Aorta (tissue), 5 donors: ENCODE measurements around the gene ZNG1A. TPM values are rescaled to one million over a fixed set of nuclear protein-coding genes. Genes with fewer than 3 reads are reported as not detected.
"Not testable (repeated sequence)": the region's sequence is repeated elsewhere in the genome, so short reads cannot be mapped to it uniquely, and the experiment has no call there.

Experiments
- ATAC-seq: fragments of 200-7000 bp; cut with Tn5 transposase; one replicate; pipeline ENCODE4 v1.9.1; 2022; ENCODE audit warnings: moderate library complexity; ENCODE audit not compliant: low FRiP score
- DNase-seq, 2 donors: peaks; one replicate each; pipeline ENCODE4 v3.0.0-alpha.2; 2020
- H3K27ac ChIP-seq, 2 donors: one replicate each; pipeline ENCODE4 v1.5.1; 2013; ENCODE audit warnings: low read length in 2 of 2, mild to moderate bottlenecking in 2 of 2, moderate library complexity in 2 of 2, control low read depth in 1 of 2, inconsistent platforms in 1 of 2, low read depth in 1 of 2
- H3K27me3 ChIP-seq, 2 donors: one replicate each; pipeline ENCODE4 v1.6.1; 2013; ENCODE audit warnings: control low read depth in 1 of 2, low read length in 1 of 2, mild to moderate bottlenecking in 1 of 2, moderate library complexity in 1 of 2; ENCODE audit not compliant: insufficient read depth in 2 of 2, control insufficient read depth in 1 of 2
- H3K36me3 ChIP-seq, 2 donors: one replicate each; pipeline ENCODE4 v1.6.1; 2013; ENCODE audit warnings: control low read depth in 1 of 2, low read length in 1 of 2, mild to moderate bottlenecking in 1 of 2; ENCODE audit not compliant: insufficient read depth in 2 of 2, control insufficient read depth in 1 of 2
- H3K4me1 ChIP-seq, 2 donors: one replicate each; pipeline ENCODE4 v1.6.1; 2013; ENCODE audit warnings: low read length in 2 of 2, control low read depth in 1 of 2, mild to moderate bottlenecking in 1 of 2, moderate library complexity in 1 of 2; ENCODE audit not compliant: insufficient read depth in 2 of 2, control insufficient read depth in 1 of 2
- H3K4me3 ChIP-seq, 2 donors: one replicate each; pipeline ENCODE4 v1.5.1; 2013; ENCODE audit warnings: low read length in 2 of 2, control low read depth in 1 of 2, mild to moderate bottlenecking in 1 of 2
- H3K9me3 ChIP-seq: one replicate; pipeline ENCODE4 v1.6.1; 2013; ENCODE audit warnings: mild to moderate bottlenecking, low read length; ENCODE audit not compliant: control insufficient read depth
- WGBS, 2 donors: extraction: QIAGEN DNeasy Blood & Tissue Kit; methylation state at CpG; one replicate each; pipeline ENCODE4 v1.1.7; 2013; 5-methylcytosine and 5-hydroxymethylcytosine counted together
- intact Hi-C, 2 donors: fragments of 100-400 bp; cut with DNase I; formaldehyde crosslinking; loops; one replicate each; pipeline versions ENCODE4 v1.14.2 to v1.15.0; 2022
- long read RNA-seq, 2 donors: library from polyadenylated mRNA; unstranded; transcript quantifications; one replicate each; pipeline ENCODE4 v2.0.0, GENCODE V29; 2020 to 2021
- polyA plus RNA-seq, 2 donors: library from polyadenylated mRNA; stranded (reverse); fragments of 200-250 nt; gene quantifications; one replicate each; pipeline ENCODE4 v1.2.3, GENCODE V29; 2013
- total RNA-seq, 2 donors: library from RNA; stranded (reverse); fragmentation: NEBNext Ultra II Directional; extraction: Animal tissue kit (Norgen Biotek cat#: 25700); gene quantifications; one replicate each; pipeline ENCODE4 v1.2.1, GENCODE V29; 2021
- donor health status: healthy with polysubstance abuse.
- donor health status: Bipolar disorder and iron deficiency.
- donor health status: DM: no; HTN: no; CAD: no.
- donor health status: DM: no; HTN: no; CAD: no.
- donor health status: DM: yes; HTN: yes; CAD: no.

The ZNG1A gene
- total RNA-seq = 10 to 100 TPM; 30.0 to 34.5 TPM
- polyA plus RNA-seq = 10 to 100 TPM; 18.7 to 26.5 TPM
- long read RNA-seq, donor 1, transcript CBWD1-201 (16 exons, 1,771 nt) = minor isoform, 11 of 124 reads
- long read RNA-seq, donor 1, transcript CBWD1-202 (15 exons, 1,706 nt) = major isoform, 89 of 124 reads
- long read RNA-seq, donor 1, partial matches to known transcripts = 1 of 124 reads
- long read RNA-seq, donor 1, other reads (novel, unspliced or antisense) = 17 of 124 reads
- long read RNA-seq, donor 2, transcript CBWD1-202 (15 exons, 1,706 nt) = major isoform, 10 of 18 reads
- long read RNA-seq, donor 2, partial matches to known transcripts = 1 of 18 reads
- long read RNA-seq, donor 2, other reads (novel, unspliced or antisense) = 2 of 18 reads

DNA sequence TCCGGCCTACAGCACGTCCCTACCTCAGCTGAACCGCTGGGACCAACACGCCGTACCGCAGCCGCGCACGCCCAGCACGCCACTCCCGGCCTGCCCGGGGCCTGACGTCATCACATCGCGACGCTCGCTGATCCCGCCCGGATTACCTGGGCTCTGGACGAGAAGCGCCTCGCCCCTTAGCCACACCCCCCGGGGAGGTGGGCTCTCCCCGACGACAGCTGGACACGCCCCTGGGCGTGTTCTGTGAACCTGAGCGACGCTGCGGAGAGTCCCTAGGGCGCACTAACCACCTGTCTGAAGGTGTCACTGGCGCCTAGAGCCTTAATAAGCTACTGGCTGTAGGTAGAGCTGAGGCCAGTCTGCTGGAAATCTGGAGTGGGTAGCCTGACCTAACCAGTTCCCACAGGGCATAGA lies at the start of gene ZNG1A:
TSS of gene ZNG1A (minus strand) at position 87 of the 414 bp plus-strand sequence. CDS start 87 bp downstream, outside the sequence.
- DNase-seq = peak in 1 of 2 donors; percentile 82
- WGBS, 2 donors = 0% methylated on average over 21 of the region's 32 CpGs; no CpG with 5 or more reads in 1 of the 2 donors

DNA sequence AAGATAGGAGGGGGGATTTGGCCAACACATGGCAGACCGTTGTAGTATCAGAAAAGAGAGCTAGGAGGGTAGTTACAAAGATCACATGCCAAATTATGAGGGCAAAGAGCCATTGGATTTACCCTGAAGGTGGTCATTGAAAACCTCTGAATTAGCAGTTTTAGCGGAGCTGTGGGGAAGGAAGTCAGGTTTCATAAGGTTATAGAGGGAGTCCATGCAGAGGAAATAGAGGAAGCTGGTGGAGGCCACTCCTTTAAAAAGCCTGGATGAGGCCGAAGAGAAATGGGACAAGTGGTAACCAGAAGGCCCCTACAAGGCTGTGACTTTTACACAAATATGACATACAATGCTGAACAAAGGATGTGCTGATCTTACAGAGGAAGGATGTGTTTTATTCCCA lies 49.0 kb upstream of the ZNG1A start:
- Histone ChIP-seq H3K27ac (no peak overlapping the region), H3K4me3 (no peak overlapping the region), H3K9me3 (peaks cover 1% of the 10 kb centered on the region), H3K4me1 (no peaks in the 10 kb centered on the region), H3K36me3 (no peaks in the 10 kb centered on the region), H3K27me3 (peaks cover 0 to 2% of the 10 kb centered on the region in 2 donors)
- DNase-seq (no peak), ATAC-seq (no peak)
- WGBS, 2 donors = 89 to 94% methylated on average over 3 of the region's 3 CpGs
- intact Hi-C loops = no loop called here

More for the DNA sequence above, at the start of gene ZNG1A:
- intact Hi-C loops, H3K9me3 ChIP-seq, ATAC-seq, H3K27me3 ChIP-seq, H3K4me1 ChIP-seq, H3K36me3 ChIP-seq, H3K27ac ChIP-seq: not testable (repeated sequence)
- H3K4me3 ChIP-seq = peak within 1 kb of the TSS in 1 of 2 donors; percentile 36

DNA sequence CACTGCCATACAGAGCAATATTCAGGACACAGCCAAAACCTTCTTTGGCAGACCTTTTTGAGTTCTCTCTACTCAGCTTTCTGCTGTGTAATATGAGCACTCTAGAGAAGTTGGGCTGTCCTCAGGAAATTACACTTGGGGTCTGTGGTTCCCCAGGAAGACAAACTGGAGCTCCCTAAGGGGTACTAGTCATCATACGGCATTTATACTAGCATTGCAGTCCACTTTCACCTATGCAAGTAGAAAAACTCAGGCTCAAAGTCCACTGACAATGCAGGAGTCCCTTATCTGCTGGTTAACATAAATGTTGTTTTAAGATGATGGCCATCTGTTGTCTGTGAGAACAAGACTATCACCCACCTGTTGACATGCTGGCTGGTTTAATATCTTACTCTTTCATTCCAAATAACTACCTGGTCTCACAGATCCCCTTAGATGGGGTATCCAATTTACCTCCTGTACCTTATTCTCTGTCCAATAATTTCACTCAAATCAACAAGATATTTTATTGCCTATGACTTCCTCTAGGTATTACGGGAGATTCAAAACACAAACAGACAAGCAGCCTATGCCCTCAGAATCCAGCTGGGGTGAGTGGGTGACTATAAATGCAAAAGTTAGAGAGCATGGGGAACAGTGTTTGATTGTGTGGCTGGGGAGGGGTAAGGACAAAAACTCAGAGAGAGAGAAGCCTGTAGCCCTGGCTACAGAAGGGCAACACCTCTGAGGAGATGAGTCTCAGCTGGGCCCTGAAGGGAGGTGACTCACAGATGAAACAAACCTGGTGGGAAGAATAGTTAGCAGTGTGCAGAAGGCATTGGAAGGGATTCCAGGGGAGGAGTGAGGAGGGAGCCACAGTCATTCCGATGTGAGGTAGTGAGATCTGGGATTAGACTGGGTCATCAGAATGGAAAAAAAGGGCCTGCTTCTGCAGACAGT lies 46.0 kb upstream of the ZNG1A start:
- ATAC-seq = no peak
- no peak for DNase-seq
- peaks cover 0 to 2% of the 10 kb centered on the region in 2 donors for H3K27me3 ChIP-seq
- 71 to 78% methylated on average over 3 of the region's 3 CpGs for WGBS, 2 donors
- intact Hi-C loops = no loop called here
- H3K4me1 ChIP-seq = no peaks in the 10 kb centered on the region
- no peak overlapping the region for H3K27ac ChIP-seq
- H3K36me3 ChIP-seq = no peaks in the 10 kb centered on the region
- no peak overlapping the region for H3K4me3 ChIP-seq
- peaks cover 1% of the 10 kb centered on the region for H3K9me3 ChIP-seq

DNA sequence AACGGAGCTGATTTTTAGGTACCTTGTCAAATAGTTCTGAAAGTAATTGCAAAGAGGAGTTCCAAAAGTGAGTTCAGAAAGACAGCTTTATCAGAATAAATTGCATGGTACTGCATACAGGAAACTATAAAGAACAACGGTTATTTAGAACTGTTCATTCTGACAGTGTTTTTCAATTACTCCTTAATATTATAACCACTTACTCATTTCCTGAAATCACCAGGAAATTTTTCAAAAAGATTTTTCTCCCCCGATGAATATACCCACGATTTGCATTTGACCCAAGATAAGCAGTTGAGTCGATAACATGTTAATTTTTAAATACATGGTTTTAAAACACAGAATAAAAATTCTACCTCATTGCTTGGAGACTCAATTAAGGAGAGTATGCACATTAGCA lies 45.2 kb upstream of the ZNG1A start:
- Histone ChIP-seq H3K9me3 (peaks cover 1% of the 10 kb centered on the region), H3K27ac (no peak overlapping the region), H3K27me3 (peaks cover 0 to 2% of the 10 kb centered on the region in 2 donors), H3K4me3 (no peak overlapping the region), H3K4me1 (no peaks in the 10 kb centered on the region), H3K36me3 (no peaks in the 10 kb centered on the region)
- intact Hi-C loops = no loop called here
- no peak for DNase-seq
- ATAC-seq = no peak
- WGBS, 2 donors = 55 to 59% methylated on average over 5 of the region's 5 CpGs

DNA sequence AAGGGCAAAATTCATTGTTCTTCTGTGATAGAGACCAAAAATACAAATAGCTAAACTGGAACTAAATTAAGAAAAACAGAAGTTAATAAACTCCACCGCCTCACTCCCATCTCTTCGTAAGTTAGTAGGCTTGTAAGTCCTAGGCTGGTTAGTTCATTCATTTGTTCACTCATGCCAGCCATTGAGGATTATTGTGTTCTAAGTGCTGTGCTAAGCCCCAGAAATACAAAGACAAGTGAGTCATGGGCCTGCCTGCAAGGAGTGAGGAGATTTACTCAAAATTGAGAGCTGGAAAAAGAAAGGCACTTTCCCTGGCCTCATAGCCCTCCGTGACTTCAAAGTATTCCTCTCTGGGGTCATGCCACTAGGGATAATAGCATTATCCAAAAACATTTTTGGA lies 44.3 kb upstream of the ZNG1A start:
- Histone ChIP-seq H3K4me1 (no peaks in the 10 kb centered on the region), H3K36me3 (no peaks in the 10 kb centered on the region), H3K4me3 (no peak overlapping the region), H3K27ac (no peak overlapping the region), H3K27me3 (peaks cover 0 to 2% of the 10 kb centered on the region in 2 donors), H3K9me3 (no peaks in the 10 kb centered on the region)
- ATAC-seq = no peak
- 87 to 91% methylated on average over 3 of the region's 3 CpGs for WGBS, 2 donors
- no peak for DNase-seq
- intact Hi-C loops = no loop called here

DNA sequence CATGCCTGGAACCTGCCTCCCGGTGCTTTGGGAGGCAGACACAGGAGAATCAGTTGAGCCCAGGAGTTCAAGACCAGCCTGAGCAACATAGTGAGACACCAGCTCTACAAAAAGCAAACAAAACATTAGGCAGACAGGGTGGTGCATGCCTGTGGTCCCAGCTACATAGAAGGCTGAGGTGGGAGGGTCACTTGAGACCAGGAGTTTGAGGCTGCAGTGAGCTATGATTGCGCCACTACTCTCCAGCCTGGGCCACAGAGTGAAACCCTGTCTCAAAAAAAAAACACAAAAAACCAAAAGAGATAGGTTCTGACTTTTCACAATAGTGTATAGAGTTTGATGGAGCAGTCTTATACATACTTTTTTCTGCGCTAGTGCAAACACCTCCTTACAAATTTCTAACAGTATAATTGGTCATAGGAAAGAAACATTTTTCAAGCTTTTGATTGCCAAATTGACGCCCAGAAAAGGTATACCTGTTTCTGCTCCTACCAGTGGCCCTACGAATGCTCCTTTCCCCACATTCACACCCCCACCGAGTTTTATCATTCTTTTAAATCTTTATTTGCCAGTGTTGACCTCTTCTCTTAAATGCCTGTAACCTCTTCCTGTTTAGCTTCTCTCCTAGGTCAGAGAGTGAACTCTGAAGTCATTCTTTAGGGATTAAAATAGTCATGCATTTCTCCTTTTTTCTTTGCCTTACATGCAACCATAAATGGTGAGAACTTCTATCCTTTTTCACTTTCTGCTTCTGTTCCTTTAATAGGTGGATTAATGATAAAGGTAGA lies 43.3 kb upstream of the ZNG1A start:
- ATAC-seq (no peak), DNase-seq (no peak)
- no peak overlapping the region for H3K27ac ChIP-seq
- H3K9me3 ChIP-seq = no peaks in the 10 kb centered on the region
- no peaks in the 10 kb centered on the region for H3K4me1 ChIP-seq
- H3K27me3 ChIP-seq = no peaks in the 10 kb centered on the region
- intact Hi-C loops = no loop called here
- 75 to 80% methylated on average over 6 of the region's 6 CpGs for WGBS, 2 donors
- H3K4me3 ChIP-seq = no peak overlapping the region
- no peaks in the 10 kb centered on the region for H3K36me3 ChIP-seq

DNA sequence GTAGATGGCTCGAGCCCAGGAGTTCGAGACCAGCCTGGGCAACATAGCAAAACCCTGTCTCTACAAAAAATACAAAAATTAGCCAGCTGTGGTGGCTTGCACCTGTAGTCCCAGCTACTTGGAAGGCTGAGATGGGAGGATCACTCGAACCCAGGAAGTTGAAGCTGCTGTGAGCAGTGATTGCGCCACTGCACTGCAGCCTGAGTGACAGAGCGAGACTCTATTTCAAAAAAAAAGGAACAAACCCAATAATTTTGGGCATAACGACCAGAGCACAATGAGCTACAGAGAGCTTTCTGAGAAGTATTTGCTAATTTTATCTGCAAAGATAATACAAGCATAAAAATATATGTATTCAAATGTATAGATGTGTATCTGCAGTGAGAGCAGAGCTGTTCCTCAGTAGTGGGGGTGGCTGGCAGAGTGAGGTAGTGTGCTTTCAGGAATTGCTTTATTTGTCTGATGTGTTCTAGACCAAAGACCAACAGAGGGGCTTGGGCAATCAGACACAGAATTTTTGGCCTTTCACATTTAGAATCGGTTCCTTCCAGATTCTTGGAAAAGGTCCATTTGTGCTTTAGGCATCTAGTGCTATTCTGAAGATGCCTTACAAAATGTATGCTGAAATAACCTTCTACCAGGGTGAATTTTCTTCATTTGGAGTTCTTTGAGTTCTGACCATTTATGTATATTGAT lies 41.0 kb upstream of the ZNG1A start:
- no peaks in the 10 kb centered on the region for H3K4me1 ChIP-seq
- H3K27me3 ChIP-seq = no peaks in the 10 kb centered on the region
- 77 to 79% methylated on average over 7 of the region's 7 CpGs for WGBS, 2 donors

DNA sequence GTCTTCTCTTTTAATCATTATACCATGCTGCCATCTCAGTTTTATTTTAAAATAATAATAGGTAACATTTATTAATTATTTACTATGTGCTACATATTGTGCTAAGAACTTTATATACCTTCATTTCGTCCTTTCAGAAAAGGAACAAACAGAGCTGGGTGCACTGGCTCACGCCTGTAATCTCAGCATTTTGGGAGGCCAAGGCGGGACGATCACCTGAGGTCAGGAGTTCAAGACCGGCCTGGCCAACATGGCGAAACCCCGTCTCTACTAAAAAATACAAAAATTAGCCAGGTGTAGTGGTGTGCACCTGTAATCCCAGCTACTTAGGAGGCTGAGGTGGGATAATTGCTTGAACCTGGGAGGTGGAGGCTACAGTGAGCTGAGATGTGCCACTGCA lies 40.2 kb upstream of the ZNG1A start:
- intact Hi-C loops, H3K27me3 ChIP-seq, DNase-seq, H3K4me1 ChIP-seq, ATAC-seq, H3K4me3 ChIP-seq, H3K36me3 ChIP-seq, H3K27ac ChIP-seq, H3K9me3 ChIP-seq: not testable (repeated sequence)
- 93% methylated on average over 7 of the region's 7 CpGs for WGBS, 2 donors

More for the DNA sequence above, 41.0 kb upstream of the ZNG1A start:
- DNase-seq (peak in 1 of 2 donors; percentile 52), ATAC-seq (no peak)
- H3K4me3 ChIP-seq = no peak overlapping the region
- no peak overlapping the region for H3K27ac ChIP-seq
- H3K36me3 ChIP-seq = no peaks in the 10 kb centered on the region
- no peaks in the 10 kb centered on the region for H3K9me3 ChIP-seq
- intact Hi-C loops = no loop called here
